GM18498 (cell line): Measurements from ENCODE around the gene PEMT.

Experiments used
- ATAC-seq: cut with Tn5 transposase; IDR thresholded peaks from one replicate; pipeline ENCODE4 v1.9.1; 2021; ENCODE audit warnings: mild to moderate bottlenecking, moderate library complexity; ENCODE audit not compliant: unreplicated experiment

PEMT gene

GRCh38 chr17:17537311-17538099, 54.0 kb downstream of the PEMT start:
- ATAC-seq = no peak

GRCh38 chr17:17536702-17537101, 54.8 kb downstream of the PEMT start:
- ATAC-seq = no peak

GRCh38 chr17:17535957-17536356, 55.6 kb downstream of the PEMT start:
- no peak for ATAC-seq

- ATAC-seq = no peak
Observed at GRCh38 chr17:17533901-17534441, 57.5 kb downstream of the PEMT start.

- ATAC-seq = no peak
Observed at GRCh38 chr17:17532991-17533390, 58.5 kb downstream of the PEMT start.

- ATAC-seq = no peak
Observed at GRCh38 chr17:17531156-17531555, 60.4 kb downstream of the PEMT start.

- ATAC-seq = no peak
Observed at GRCh38 chr17:17528696-17529652, 62.5 kb downstream of the PEMT start.

GRCh38 chr17:17527956-17528500, 63.5 kb downstream of the PEMT start:
- ATAC-seq = no peak

- ATAC-seq = no peak
Observed at GRCh38 chr17:17527534-17527933, 64.0 kb downstream of the PEMT start.

- ATAC-seq = no peak
Observed at GRCh38 chr17:17526369-17526768, 65.1 kb downstream of the PEMT start.

- ATAC-seq = no peak
Observed at GRCh38 chr17:17525956-17526355, 65.6 kb downstream of the PEMT start.

- no peak for ATAC-seq
Observed at GRCh38 chr17:17525311-17525710, 66.2 kb downstream of the PEMT start.

GRCh38 chr17:17523731-17524490, 67.6 kb downstream of the PEMT start:
- no peak for ATAC-seq

GRCh38 chr17:17523001-17523730, 68.3 kb downstream of the PEMT start:
- ATAC-seq = no peak

GRCh38 chr17:17520599-17521232, 70.8 kb downstream of the PEMT start:
- no peak for ATAC-seq

GRCh38 chr17:17519886-17520285, 71.6 kb downstream of the PEMT start:
- ATAC-seq = no peak

GRCh38 chr17:17518951-17519350, 72.6 kb downstream of the PEMT start:
- ATAC-seq = no peak

- no peak for ATAC-seq
Observed at GRCh38 chr17:17518014-17518413, 73.5 kb downstream of the PEMT start.

GRCh38 chr17:17516941-17517720, 74.4 kb downstream of the PEMT start:
- no peak for ATAC-seq
